ENCODE measurements around the gene ANXA11. TPM values are rescaled to one million over a fixed set of nuclear protein-coding genes. Genes with fewer than 3 reads are reported as not detected.

The ANXA11 gene
- total RNA-seq, 1 experiment from 2014 or later, result 68.1 TPM

DNA sequence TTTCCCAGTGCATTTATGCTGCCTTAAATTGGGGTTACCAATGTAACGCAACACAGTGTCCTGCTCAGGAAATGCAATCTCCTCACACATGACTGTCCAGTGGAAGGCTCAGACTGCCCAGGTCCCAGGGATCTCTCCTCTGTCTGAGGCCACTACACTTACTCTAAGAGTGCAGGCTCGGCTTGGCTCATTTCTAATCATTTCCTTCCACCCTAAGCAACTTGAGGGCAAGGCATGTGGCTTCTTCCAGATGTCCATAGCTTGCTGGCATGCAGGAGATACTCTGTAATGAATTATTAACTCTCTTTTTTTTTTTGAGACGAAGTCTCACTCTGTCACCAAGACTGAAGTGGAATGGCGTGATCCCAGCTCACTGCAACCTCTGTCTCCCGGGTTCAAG is 49.1 kb downstream of the ANXA11 start:
- H3K23ac ChIP-seq (ENCODE audit: insufficient read length, low read depth, low read length), result no peak overlapping the region
- no peaks in the 10 kb centered on the region; the same call in 1 of the 2 replicates for H3K27me3 Mint-ChIP-seq (ENCODE audit: low read depth)
- H3K4ac ChIP-seq (ENCODE audit: low read depth, low read length), result no peak overlapping the region
- no peaks in the 10 kb centered on the region for H4K20me1 ChIP-seq (ENCODE audit: control insufficient read depth, insufficient read depth, insufficient read length)
- H3T11ph ChIP-seq (ENCODE audit: low read length), result no peak overlapping the region
- peak overlapping the region in 2 of 3 experiments; percentile 33 to 37; a peak in 2 of 7 replicates for H3K27ac Mint-ChIP-seq
- no peak overlapping the region for H4K91ac ChIP-seq (ENCODE audit: insufficient read length, low read depth, low read length)
- H2AK5ac ChIP-seq (ENCODE audit: insufficient read length, low read length), result no peak overlapping the region
- H2BK5ac ChIP-seq (ENCODE audit: insufficient read length, low read length), result no peak overlapping the region
- no peaks in the 10 kb centered on the region for H3K23me2 ChIP-seq (ENCODE audit: insufficient read length, low read depth, low read length, poor library complexity, severe bottlenecking)
- no peak overlapping the region for H3K56ac ChIP-seq (ENCODE audit: insufficient read length, low read depth, low read length)
- no peaks in the 10 kb centered on the region for H3K4me1 ChIP-seq (ENCODE audit: insufficient read depth, low read length)
- no peak overlapping the region for H4K8ac ChIP-seq (replicated peaks; ENCODE audit: insufficient read length, low read depth, low read length)
- no peak overlapping the region for H3K4me3 Mint-ChIP-seq
- peaks cover 8 to 14% of the 10 kb centered on the region in 2 experiments for H3K4me1 Mint-ChIP-seq
- no peak overlapping the region for H2BK15ac ChIP-seq (ENCODE audit: low read depth, low read length)
- no peak overlapping the region for H3K9ac ChIP-seq (ENCODE audit: extremely low read depth, insufficient read length, low read length)
- no peak overlapping the region for H4K5ac ChIP-seq (ENCODE audit: insufficient read length, low read depth, low read length)
- no CpG with 5 or more reads among the region's 5 CpGs for WGBS (ENCODE audit: extremely low coverage, insufficient read length, low lambda C conversion rate)
- DNase-seq, result no peak
- H3K79me2 ChIP-seq (ENCODE audit: insufficient read depth, low read length), result no peaks in the 10 kb centered on the region
- peaks cover 17 to 50% (median 44%) of the 10 kb centered on the region in 3 experiments; a peak in 6 of 7 replicates for H3K36me3 Mint-ChIP-seq (ENCODE audit: insufficient read depth in 1 of 3, low read depth in 3 of 3)
- no peak for TF ChIP-seq CTCF (conservative IDR thresholded peaks at IDR 0.05)
- no peaks in the 10 kb centered on the region for H3K79me1 ChIP-seq (ENCODE audit: insufficient read depth, low read depth, low read length, poor library complexity, severe bottlenecking)
- no peak overlapping the region for H3K18ac ChIP-seq (ENCODE audit: insufficient read length, low read depth, low read length)
- H2BK120ac ChIP-seq (ENCODE audit: low read depth, low read length, poor library complexity, severe bottlenecking), result no peak overlapping the region
- H3K4me2 ChIP-seq (ENCODE audit: insufficient read depth, insufficient read length, low read length), result no peak overlapping the region
- H2BK12ac ChIP-seq (ENCODE audit: insufficient read length, low read depth, low read length), result no peak overlapping the region
- H3K9me3 Mint-ChIP-seq, result no peaks in the 10 kb centered on the region
- H2AFZ ChIP-seq (ENCODE audit: low read length), result no peak overlapping the region
- H3K27me3 ChIP-seq (ENCODE audit: insufficient read depth, low read length), result no peaks in the 10 kb centered on the region; the same call in 1 of the 2 replicates
- no peak overlapping the region for H3K27ac ChIP-seq (ENCODE audit: insufficient read length, low read depth, low read length)
- no peak overlapping the region for H3K14ac ChIP-seq (ENCODE audit: insufficient read depth, low read length)
- no peaks in the 10 kb centered on the region for H3K9me3 ChIP-seq (ENCODE audit: control insufficient read depth, low read depth, low read length)
- no peak overlapping the region for H2BK20ac ChIP-seq (ENCODE audit: low read depth, low read length, poor library complexity, severe bottlenecking)

Data from H9 (cell line).